ENCODE data around the gene TMEM116. TPM values are rescaled to one million over a fixed set of nuclear protein-coding genes. Genes with fewer than 3 reads are reported as not detected.

TMEM116 gene
- polyA plus RNA-seq, 1 donor (not counting 4 experiments of a cell fraction or from before 2014, with no cell fraction given): 7.7 TPM

DNA sequence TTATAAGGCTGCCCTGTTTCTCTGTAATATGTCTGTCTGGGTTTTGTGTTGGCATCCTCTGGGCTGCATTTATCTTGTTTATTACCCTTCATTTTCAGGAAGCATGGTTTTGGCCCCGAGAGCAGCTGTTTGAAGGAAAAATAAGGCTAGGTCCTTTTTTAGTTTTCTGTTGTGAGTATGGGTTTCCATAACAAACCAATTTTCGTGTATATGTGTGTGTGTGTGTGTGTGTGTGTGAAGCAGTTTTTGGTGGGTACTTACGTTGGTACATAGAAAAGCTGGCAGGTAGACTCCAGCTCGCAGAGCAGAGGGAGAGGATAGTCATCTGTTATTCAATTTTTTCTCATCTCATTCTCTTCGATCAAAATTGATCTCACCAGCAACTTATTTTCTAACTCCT, 118.4 kb downstream of the TMEM116 start:
- no peak overlapping the region for H2AFZ ChIP-seq (ENCODE audit: control insufficient read depth, low read length)
- H3K27ac ChIP-seq (ENCODE audit: control insufficient read depth, insufficient read depth, low read length): no peak overlapping the region
- no peaks in the 10 kb centered on the region for H3K4me1 ChIP-seq (ENCODE audit: control insufficient read depth, extremely low read depth, insufficient read depth, low read length)
- H3K4me3 ChIP-seq (ENCODE audit: control insufficient read depth in 2 of 3, extremely low read depth in 1 of 3, insufficient read depth in 2 of 3, low read depth in 1 of 3, low read length in 3 of 3): no peak overlapping the region
- no peaks in the 10 kb centered on the region for H3K79me2 ChIP-seq (ENCODE audit: control insufficient read depth, insufficient read depth, low read length)
- H3K4me2 ChIP-seq (ENCODE audit: control insufficient read depth, extremely low read depth, insufficient read depth, low read depth, low read length): no peak overlapping the region
- no peaks in the 10 kb centered on the region for H4K20me1 ChIP-seq (ENCODE audit: control insufficient read depth, extremely low read depth, insufficient read depth, low read length)
- no peaks in the 10 kb centered on the region for H3K9me1 ChIP-seq (ENCODE audit: control insufficient read depth, extremely low read depth, insufficient read depth, low read length)
- TF ChIP-seq, protein P1, sequence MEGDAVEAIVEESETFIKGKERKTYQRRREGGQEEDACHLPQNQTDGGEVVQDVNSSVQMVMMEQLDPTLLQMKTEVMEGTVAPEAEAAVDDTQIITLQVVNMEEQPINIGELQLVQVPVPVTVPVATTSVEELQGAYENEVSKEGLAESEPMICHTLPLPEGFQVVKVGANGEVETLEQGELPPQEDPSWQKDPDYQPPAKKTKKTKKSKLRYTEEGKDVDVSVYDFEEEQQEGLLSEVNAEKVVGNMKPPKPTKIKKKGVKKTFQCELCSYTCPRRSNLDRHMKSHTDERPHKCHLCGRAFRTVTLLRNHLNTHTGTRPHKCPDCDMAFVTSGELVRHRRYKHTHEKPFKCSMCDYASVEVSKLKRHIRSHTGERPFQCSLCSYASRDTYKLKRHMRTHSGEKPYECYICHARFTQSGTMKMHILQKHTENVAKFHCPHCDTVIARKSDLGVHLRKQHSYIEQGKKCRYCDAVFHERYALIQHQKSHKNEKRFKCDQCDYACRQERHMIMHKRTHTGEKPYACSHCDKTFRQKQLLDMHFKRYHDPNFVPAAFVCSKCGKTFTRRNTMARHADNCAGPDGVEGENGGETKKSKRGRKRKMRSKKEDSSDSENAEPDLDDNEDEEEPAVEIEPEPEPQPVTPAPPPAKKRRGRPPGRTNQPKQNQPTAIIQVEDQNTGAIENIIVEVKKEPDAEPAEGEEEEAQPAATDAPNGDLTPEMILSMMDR (optimal IDR thresholded peaks at IDR 0.05 in 1 of 3, IDR thresholded peaks at IDR 0.05 in 1 of 3, conservative IDR thresholded peaks at IDR 0.05 in 1 of 3; ENCODE audit: extremely low read depth in 1 of 3, insufficient read depth in 2 of 3, low read length in 3 of 3): no peak
- TF ChIP-seq EZH2 (IDR thresholded peaks at IDR 0.05; ENCODE audit: low read length): no peak
- dilution Hi-C loops (cut with MboI; ENCODE audit: extremely low pct_ligation_motif_present, low sequenced_read_pairs): no loop called here
- DNase-seq (ENCODE audit: low read depth, low spot score): no peak
- H3K9me3 ChIP-seq (ENCODE audit: control insufficient read depth, low read depth, low read length): no peaks in the 10 kb centered on the region
- H3K27me3 ChIP-seq (ENCODE audit: control insufficient read depth, extremely low read depth, insufficient read depth, low read length): no peaks in the 10 kb centered on the region
- peaks cover 11 to 16% of the 10 kb centered on the region in 2 experiments for H3K36me3 ChIP-seq (ENCODE audit: control insufficient read depth in 2 of 2, extremely low read depth in 1 of 2, insufficient read depth in 2 of 2, low read length in 2 of 2)
- H3K9ac ChIP-seq (ENCODE audit: control insufficient read depth, extremely low read depth, insufficient read depth, low read length): no peak overlapping the region
- FAIRE-seq: no peak

DNA sequence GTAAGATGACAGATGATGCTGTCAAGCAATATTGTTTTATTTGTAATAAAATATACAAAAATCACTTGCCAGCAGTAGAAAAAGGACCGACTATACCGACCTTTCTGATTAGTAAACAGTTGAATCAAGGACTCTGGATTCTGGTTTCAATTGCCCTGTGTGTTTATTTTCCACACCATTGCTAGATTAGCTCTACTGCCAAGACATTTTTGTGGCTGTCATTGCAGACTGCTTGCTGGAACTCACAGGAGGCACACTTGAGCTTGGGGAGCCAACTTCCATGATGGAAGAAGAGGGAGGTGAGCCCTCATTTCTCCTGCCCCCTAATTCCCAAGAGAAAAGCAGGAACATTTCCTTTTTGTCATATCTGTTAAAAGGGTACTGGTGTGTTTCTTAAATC, 119.7 kb downstream of the TMEM116 start:
- TF ChIP-seq, protein P1 (optimal IDR thresholded peaks at IDR 0.05 in 1 of 3, IDR thresholded peaks at IDR 0.05 in 1 of 3, conservative IDR thresholded peaks at IDR 0.05 in 1 of 3; ENCODE audit: extremely low read depth in 1 of 3, insufficient read depth in 2 of 3, low read length in 3 of 3): no peak
- TF ChIP-seq EZH2 (IDR thresholded peaks at IDR 0.05; ENCODE audit: low read length): no peak
- Histone ChIP-seq H3K27me3 (ENCODE audit: control insufficient read depth, extremely low read depth, insufficient read depth, low read length) (no peaks in the 10 kb centered on the region), H3K9ac (ENCODE audit: control insufficient read depth, extremely low read depth, insufficient read depth, low read length) (no peak overlapping the region), H3K9me1 (ENCODE audit: control insufficient read depth, extremely low read depth, insufficient read depth, low read length) (no peaks in the 10 kb centered on the region), H3K79me2 (ENCODE audit: control insufficient read depth, insufficient read depth, low read length) (no peaks in the 10 kb centered on the region), H3K36me3 (ENCODE audit: control insufficient read depth in 2 of 2, extremely low read depth in 1 of 2, insufficient read depth in 2 of 2, low read length in 2 of 2) (peaks cover 19 to 21% of the 10 kb centered on the region in 2 experiments), H3K27ac (ENCODE audit: control insufficient read depth, insufficient read depth, low read length) (no peak overlapping the region), H3K9me3 (ENCODE audit: control insufficient read depth, low read depth, low read length) (no peaks in the 10 kb centered on the region), H3K4me3 (ENCODE audit: control insufficient read depth in 2 of 3, extremely low read depth in 1 of 3, insufficient read depth in 2 of 3, low read depth in 1 of 3, low read length in 3 of 3) (no peak overlapping the region), H2AFZ (ENCODE audit: control insufficient read depth, low read length) (no peak overlapping the region), H3K4me2 (ENCODE audit: control insufficient read depth, extremely low read depth, insufficient read depth, low read depth, low read length) (no peak overlapping the region), H4K20me1 (ENCODE audit: control insufficient read depth, extremely low read depth, insufficient read depth, low read length) (no peaks in the 10 kb centered on the region), H3K4me1 (ENCODE audit: control insufficient read depth, extremely low read depth, insufficient read depth, low read length) (no peaks in the 10 kb centered on the region)
- DNase-seq (ENCODE audit: low read depth, low spot score) (no peak), FAIRE-seq (no peak)
- dilution Hi-C loops (cut with MboI; ENCODE audit: extremely low pct_ligation_motif_present, low sequenced_read_pairs): no loop called here
